Neural cell (in vitro differentiated cells): ENCODE measurements around the gene PCDH9. TPM values are rescaled to one million over a fixed set of nuclear protein-coding genes. Genes with fewer than 3 reads are reported as not detected.

Experiments
- H2AFZ ChIP-seq: fragments of 200-600, 300-800 bp; sonication (generic), shearing (Covaris generic); 2 replicates; pipeline ENCODE4 v1.6.0; 2014; ENCODE audit warnings: low read depth, mild to moderate bottlenecking, antibody characterized with exemption, low read length, moderate library complexity
- H3F3A ChIP-seq: fragments of 200-600 bp; shearing (Covaris generic); 2 replicates; pipeline ENCODE4 v1.6.1; 2016; ENCODE audit warnings: mild to moderate bottlenecking, moderate library complexity, mixed read lengths, antibody characterized with exemption, low read length; ENCODE audit not compliant: insufficient read depth, poor library complexity, severe bottlenecking
- H3K27ac ChIP-seq: fragments of 200-600, 300-800 bp; sonication (generic), shearing (Covaris generic); 2 replicates; pipeline ENCODE4 v1.5.1; 2014; ENCODE audit warnings: mild to moderate bottlenecking, low read length, moderate library complexity
- H3K27me3 ChIP-seq: fragments of 300-800, 200-600 bp; sonication (generic), shearing (Covaris generic); 2 replicates; pipeline ENCODE4 v1.6.0; 2014; ENCODE audit warnings: mild to moderate bottlenecking, low read depth, low read length, moderate library complexity; ENCODE audit not compliant: insufficient read depth
- H3K36me3 ChIP-seq: fragments of 300-800, 200-600 bp; sonication (generic), shearing (Covaris generic); 2 replicates; pipeline ENCODE4 v1.5.1; 2014; ENCODE audit warnings: mild to moderate bottlenecking, antibody characterized with exemption, low read length, moderate library complexity; ENCODE audit not compliant: insufficient read depth
- H3K4me2 ChIP-seq: fragments of 300-800, 200-600 bp; sonication (generic), shearing (Covaris generic); 2 replicates; pipeline ENCODE4 v1.6.0; 2014; ENCODE audit warnings: mild to moderate bottlenecking, low read length
- H3K4me3 ChIP-seq: fragments of 300-800, 200-600 bp; sonication (generic), shearing (Covaris generic); 2 replicates; pipeline ENCODE4 v1.5.1; 2014; ENCODE audit warnings: mild to moderate bottlenecking, low read length, moderate library complexity
- H3K79me2 ChIP-seq: fragments of 200-600 bp; shearing (Covaris generic); replicated peaks from 2 replicates; pipeline ENCODE4 v1.6.0; 2014; ENCODE audit warnings: mild to moderate bottlenecking, low read length, moderate library complexity; ENCODE audit not compliant: insufficient read depth
- H3K9ac ChIP-seq: fragments of 300-800, 200-600 bp; sonication (generic), shearing (Covaris generic); 2 replicates; pipeline ENCODE4 v1.6.1; 2016; ENCODE audit warnings: mild to moderate bottlenecking, low read length, mixed read lengths
- H3K9me2 ChIP-seq: fragments of 200-600 bp; shearing (Covaris generic); 2 replicates; pipeline ENCODE4 v1.6.1; 2016; ENCODE audit warnings: mild to moderate bottlenecking, low read length, mixed read lengths; ENCODE audit not compliant: insufficient read depth
- H3K9me3 ChIP-seq: fragments of 200-600, 300-800 bp; sonication (generic), shearing (Covaris generic); 2 replicates; pipeline ENCODE4 v1.6.1; 2016; ENCODE audit warnings: mild to moderate bottlenecking, mixed run types, low read length, moderate library complexity, mixed read lengths
- H4K20me1 ChIP-seq: fragments of 200-600 bp; shearing (Covaris generic); 2 replicates; pipeline ENCODE4 v1.6.1; 2016; ENCODE audit warnings: mild to moderate bottlenecking, mixed run types; ENCODE audit not compliant: insufficient read depth
- CTCF ChIP-seq: fragments of 450-650 bp; IDR thresholded peaks from 2 replicates; pipeline ENCODE4 v1.5.1; 2014; ENCODE audit warnings: antibody characterized with exemption, mild to moderate bottlenecking, moderate library complexity; ENCODE audit not compliant: poor library complexity, severe bottlenecking
- EP300 ChIP-seq: fragments of 450-650 bp; conservative IDR thresholded peaks from 2 replicates; pipeline ENCODE4 v1.6.1; 2014; ENCODE audit warnings: antibody characterized with exemption, mild to moderate bottlenecking, moderate library complexity; ENCODE audit not compliant: poor library complexity, severe bottlenecking
- EZH2 ChIP-seq: fragments of 200-600, 300-800 bp; shearing (Covaris generic), sonication (generic); IDR thresholded peaks from 2 replicates; pipeline ENCODE4 v1.6.1; 2014; ENCODE audit warnings: antibody characterized with exemption, low read length, borderline replicate concordance, mild to moderate bottlenecking; ENCODE audit not compliant: insufficient read depth, poor library complexity, severe bottlenecking
- MXI1 ChIP-seq: fragments of 450-650 bp; conservative IDR thresholded peaks from 2 replicates; pipeline ENCODE4 v1.6.1; 2014; ENCODE audit warnings: antibody characterized with exemption, mild to moderate bottlenecking; ENCODE audit not compliant: poor library complexity, severe bottlenecking
- RAD21 ChIP-seq: fragments of 450-650 bp; conservative IDR thresholded peaks from 2 replicates; pipeline ENCODE4 v1.6.1; 2014; ENCODE audit warnings: antibody characterized with exemption, mild to moderate bottlenecking, moderate library complexity
- REST ChIP-seq: IDR thresholded peaks from 2 replicates; pipeline ENCODE4 v1.6.1; 2012; ENCODE audit warnings: borderline replicate concordance
- TAF1 ChIP-seq: IDR thresholded peaks from 2 replicates; pipeline ENCODE4 v1.6.1; 2012; ENCODE audit warnings: low read depth
- polyA plus RNA-seq: library from polyadenylated mRNA; depleted of rRNA; stranded (reverse); fragments of >200 nt; gene quantifications from 2 replicates; pipeline ENCODE4 v1.2.3, GENCODE V29; 2014

PCDH9 gene
- polyA plus RNA-seq, 1 donor from 2014 or later = 4.6 TPM

- H3F3A ChIP-seq = no peaks in the 10 kb centered on the region
- H3K36me3 ChIP-seq = no peaks in the 10 kb centered on the region
- TF ChIP-seq RAD21 (no peak), MXI1 (no peak), EP300 (no peak), EZH2 (no peak), TAF1 (no peak), CTCF (no peak)
- H3K79me2 ChIP-seq = no peaks in the 10 kb centered on the region
- no peak overlapping the region for H3K27ac ChIP-seq
- H3K27me3 ChIP-seq = no peaks in the 10 kb centered on the region
- no peaks in the 10 kb centered on the region for H3K9me3 ChIP-seq
- no peaks in the 10 kb centered on the region for H4K20me1 ChIP-seq
- H3K4me3 ChIP-seq = no peak overlapping the region
- H3K9me2 ChIP-seq = no peaks in the 10 kb centered on the region
- no peak overlapping the region for H2AFZ ChIP-seq
- no peak overlapping the region for H3K4me2 ChIP-seq
- no peak overlapping the region for H3K9ac ChIP-seq
These were observed 400.3 kb downstream of the PCDH9 start for GRCh38 chr13:66829803-66830202.

- no peak overlapping the region for H3K4me3 ChIP-seq
- TF ChIP-seq REST (no peak), CTCF (no peak), EZH2 (no peak), EP300 (no peak)
- no peaks in the 10 kb centered on the region for H3K79me2 ChIP-seq
These were observed 403.7 kb downstream of the PCDH9 start for GRCh38 chr13:66826398-66826797.

More at GRCh38 chr13:66826398-66826797, 403.7 kb downstream of the PCDH9 start:
- H3K27me3 ChIP-seq = no peaks in the 10 kb centered on the region
- no peaks in the 10 kb centered on the region for H4K20me1 ChIP-seq
- no peaks in the 10 kb centered on the region for H3K9me2 ChIP-seq
- no peaks in the 10 kb centered on the region for H3K9me3 ChIP-seq
- H3K4me2 ChIP-seq = no peak overlapping the region
- no peaks in the 10 kb centered on the region for H3F3A ChIP-seq
- H2AFZ ChIP-seq = no peak overlapping the region
- no peaks in the 10 kb centered on the region for H3K36me3 ChIP-seq
- no peak overlapping the region for H3K27ac ChIP-seq
- no peak overlapping the region for H3K9ac ChIP-seq
